HCT116 (cell line): Measurements from ENCODE around the gene CA4. TPM values are rescaled to one million over a fixed set of nuclear protein-coding genes. Genes with fewer than 3 reads are reported as not detected.
A peak's percentile ranks its signal among the peaks of the same experiment; 100 is the strongest.
"Not testable (repeated sequence)": the region's sequence is repeated elsewhere in the genome, so short reads cannot be mapped to it uniquely, and the experiment has no call there.

Source experiments
- ATAC-seq: fragments of 200-7000 bp; cut with Tn5 transposase; 2 replicates; pipeline ENCODE4 v1.9.1; 2020; ENCODE audit warnings: mild to moderate bottlenecking, moderate library complexity
- BruUV-seq: library from RNA; stranded (reverse); fragments of 400-500 nt; replicated peaks from 2 replicates; lab custom pipeline; 2021; lab: Mats Ljungman, UMichigan
- CTCF ChIA-PET: fragments of 300-600 bp; sonication (Branson Sonifier 250); formaldehyde crosslinking; loops from one replicate; lab custom pipeline; 2021; ENCODE audit warnings: antibody characterized with exemption; lab: Charles Lee
- POLR2A ChIA-PET: fragments of 300-600, 350-600 bp; sonication (Branson Sonifier 250); formaldehyde crosslinking; loops from one replicate; lab custom pipeline; 2021; ENCODE audit warnings: antibody characterized with exemption; lab: Charles Lee
- RAD21 ChIA-PET, 2 experiments: fragments of 300-600 bp; sonication (Branson Sonifier 250); formaldehyde crosslinking; loops; one replicate each; lab custom pipeline; 2023; ENCODE audit warnings: low total read pairs in 2 of 2; ENCODE audit not compliant: uncharacterized antibody in 2 of 2, unreplicated experiment in 2 of 2, low non-redundant PET in 1 of 2; lab: Charles Lee
- DNase-seq: peaks from one replicate; pipeline ENCODE4 v3.0.0-alpha.2; 2010; ENCODE audit warnings: low read depth, low spot score
- H2AFZ ChIP-seq: fragments of 200-600 bp; shearing (Covaris generic), sonication (generic); 2 replicates; pipeline ENCODE4 v1.6.1; 2017; ENCODE audit warnings: low read depth, mixed run types, mixed read lengths, antibody characterized with exemption, low read length; ENCODE audit not compliant: poor library complexity, severe bottlenecking
- H3K27ac ChIP-seq: 2 replicates; pipeline ENCODE4 v1.5.1; 2012; ENCODE audit warnings: low read depth, low read length
- H3K27me3 ChIP-seq: fragments of 200-600 bp; sonication (generic); 2 replicates; pipeline ENCODE4 v1.6.1; 2016; ENCODE audit warnings: mixed run types, low read length, mixed read lengths; ENCODE audit not compliant: insufficient read depth
- H3K36me3 ChIP-seq, 2 experiments: fragments of 200-500 bp in 1 of 2; fragments of 200-600 bp in 1 of 2; sonication (Bioruptor generic) in 1 of 2; sonication (generic) in 1 of 2; 2 replicates each; pipeline versions ENCODE4 v1.5.1 to v1.6.1; 2014 to 2016; ENCODE audit warnings: low read length in 2 of 2, inconsistent platforms in 1 of 2, mixed read lengths in 1 of 2, mixed run types in 1 of 2; ENCODE audit not compliant: insufficient read depth in 2 of 2, control insufficient read depth in 1 of 2
- H3K4me1 ChIP-seq, 2 experiments: fragments of 200-600 bp in 1 of 2; sonication (generic) in 1 of 2; 2 replicates each; pipeline versions ENCODE4 v1.5.1 to v1.6.1; 2012 to 2017; ENCODE audit warnings: low read length in 2 of 2, inconsistent platforms in 1 of 2, mild to moderate bottlenecking in 1 of 2, mixed read lengths in 1 of 2, mixed run types in 1 of 2, moderate library complexity in 1 of 2; ENCODE audit not compliant: insufficient read depth in 2 of 2, control insufficient read depth in 1 of 2
- H3K4me2 ChIP-seq: fragments of 200-600 bp; sonication (generic); 2 replicates; pipeline ENCODE4 v1.6.1; 2017; ENCODE audit warnings: mixed run types, low read length, mixed read lengths
- H3K4me3 ChIP-seq, 2 experiments: fragments of 200-600 bp in 1 of 2; sonication (generic) in 1 of 2; replicated peaks in 1 of 2; 2 replicates each; pipeline ENCODE4 v1.5.1; 2011 to 2016; ENCODE audit warnings: low read length in 2 of 2, control low read depth in 1 of 2, low read depth in 1 of 2, mild to moderate bottlenecking in 1 of 2, mixed read lengths in 1 of 2, mixed run types in 1 of 2
- H3K79me2 ChIP-seq: fragments of 200-600 bp; sonication (generic); 2 replicates; pipeline ENCODE4 v1.6.1; 2017; ENCODE audit warnings: mild to moderate bottlenecking, mixed run types, low read length, moderate library complexity, mixed read lengths; ENCODE audit not compliant: insufficient read depth
- H3K9ac ChIP-seq: fragments of 200-600 bp; sonication (generic); 2 replicates; pipeline ENCODE4 v1.6.1; 2016; ENCODE audit warnings: low read length, mixed read lengths
- H3K9me2 ChIP-seq: fragments of 200-600 bp; sonication (generic), shearing (Covaris generic); 2 replicates; pipeline ENCODE4 v1.6.1; 2017; ENCODE audit warnings: mixed run types, mild to moderate bottlenecking, moderate library complexity; ENCODE audit not compliant: insufficient read depth
- H3K9me3 ChIP-seq, 2 experiments: fragments of 200-500 bp in 1 of 2; fragments of 200-600 bp in 1 of 2; sonication (Bioruptor generic) in 1 of 2; sonication (generic) in 1 of 2; 2 replicates each; pipeline ENCODE4 v1.6.1; 2014 to 2017; ENCODE audit warnings: low read length in 2 of 2, mixed read lengths in 2 of 2, inconsistent platforms in 1 of 2, low read depth in 1 of 2, mild to moderate bottlenecking in 1 of 2, mixed run types in 1 of 2, moderate library complexity in 1 of 2; ENCODE audit not compliant: control insufficient read depth in 1 of 2, insufficient read depth in 1 of 2
- H4K20me1 ChIP-seq: fragments of 200-600 bp; sonication (generic), shearing (Covaris generic); 2 replicates; pipeline ENCODE4 v1.6.1; 2017; ENCODE audit warnings: mixed run types, mild to moderate bottlenecking, moderate library complexity; ENCODE audit not compliant: insufficient read depth
- CTCF ChIP-seq, 3 experiments: fragments of 200-600 bp in 1 of 3; sonication (generic) in 1 of 3; IDR thresholded peaks in 2 of 3; conservative IDR thresholded peaks in 1 of 3; 2 replicates each; pipeline ENCODE4 v1.5.1; 2012 to 2017; ENCODE audit warnings: low read depth in 2 of 3, low read length in 2 of 3, antibody characterized with exemption in 1 of 3, borderline replicate concordance in 1 of 3, control low read depth in 1 of 3, mild to moderate bottlenecking in 1 of 3, mixed read lengths in 1 of 3, mixed run types in 1 of 3, moderate library complexity in 1 of 3; ENCODE audit not compliant: insufficient read depth in 1 of 3
- RAD21 ChIP-seq: IDR thresholded peaks from 2 replicates; pipeline ENCODE4 v1.6.1; 2012; ENCODE audit warnings: low read depth, mild to moderate bottlenecking
- intact Hi-C: fragments of 100-400 bp; cut with micrococcal nuclease; formaldehyde crosslinking; loops from 2 replicates; pipeline ENCODE4 v1.10.0; 2022
- total RNA-seq: library from RNA; stranded (reverse); gene quantifications from one replicate; pipeline ENCODE4 v1.2.1, GENCODE V29; 2021; ENCODE audit not compliant: unreplicated experiment

Gene CA4
- total RNA-seq, 1 experiment from 2014 or later: 0.20 TPM

DNA sequence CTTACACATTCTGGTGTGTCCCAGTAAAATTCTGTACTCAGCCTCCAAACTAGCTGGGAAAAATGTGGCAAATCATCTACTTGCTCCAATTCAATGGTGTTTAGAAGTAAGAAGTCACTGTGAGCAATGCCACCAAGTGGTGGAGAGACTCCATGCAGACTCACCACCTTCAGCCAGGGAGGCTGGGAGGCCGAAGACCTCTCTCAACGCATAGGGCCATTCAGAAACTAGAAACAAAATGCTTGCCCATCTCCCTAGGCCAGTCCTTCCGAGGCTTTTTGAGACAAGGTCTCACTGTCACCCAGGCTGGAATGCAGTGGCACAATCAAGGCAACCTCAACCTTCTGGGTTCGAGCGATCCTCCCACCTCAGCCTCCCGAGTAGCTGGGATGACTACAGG, 25.0 kb downstream of the CA4 start:
- H3K79me2 ChIP-seq, BruUV-seq, H3K9ac ChIP-seq, H3K9me2 ChIP-seq, H3K4me3 ChIP-seq, DNase-seq, H2AFZ ChIP-seq, H3K9me3 ChIP-seq, H3K36me3 ChIP-seq, H3K27ac ChIP-seq, RAD21 ChIA-PET, H3K27me3 ChIP-seq, H3K4me2 ChIP-seq, H3K4me1 ChIP-seq, H4K20me1 ChIP-seq, POLR2A ChIA-PET, intact Hi-C loops: not testable (repeated sequence)
- CTCF ChIA-PET: interaction anchor here (1.0 kb wide), 1 partner anchor 31 kb away, joined by 3 read pairs; no protein-coding TSS in a partner anchor
- ATAC-seq: peak; percentile 79
- TF ChIP-seq CTCF (IDR thresholded peaks at IDR 0.05 in 2 of 3, conservative IDR thresholded peaks at IDR 0.05 in 1 of 3; ENCODE audit: borderline replicate concordance in 1 of 3, insufficient read depth in 1 of 3, low read depth in 2 of 3, low read length in 2 of 3): peak; percentile 27 to 42 (median 33); a peak in 4 of 6 replicates
- TF ChIP-seq RAD21: peak; percentile 41; the same call in 1 of the 2 replicates

GRCh38 chr17:60176763-60177162, 27.0 kb downstream of the CA4 start:
- DNase-seq, H3K79me2 ChIP-seq, H2AFZ ChIP-seq, H3K4me2 ChIP-seq, H3K36me3 ChIP-seq, RAD21 ChIA-PET, H3K4me1 ChIP-seq, BruUV-seq, H3K9ac ChIP-seq, H3K9me2 ChIP-seq, ATAC-seq, H4K20me1 ChIP-seq, H3K27ac ChIP-seq, H3K9me3 ChIP-seq, H3K27me3 ChIP-seq, intact Hi-C loops, CTCF ChIA-PET, POLR2A ChIA-PET, H3K4me3 ChIP-seq: not testable (repeated sequence)

- H3K9me3 ChIP-seq, H3K9me2 ChIP-seq, H3K27ac ChIP-seq, H3K27me3 ChIP-seq, RAD21 ChIA-PET, CTCF ChIA-PET, intact Hi-C loops, H4K20me1 ChIP-seq, DNase-seq, POLR2A ChIA-PET, BruUV-seq, H3K4me1 ChIP-seq, H3K9ac ChIP-seq, H3K4me3 ChIP-seq, H3K79me2 ChIP-seq, H2AFZ ChIP-seq, H3K4me2 ChIP-seq, ATAC-seq: not testable (repeated sequence)
- peaks cover 8 to 13% of the 10 kb centered on the region in 2 experiments; a peak in 3 of 4 replicates for H3K36me3 ChIP-seq
Observed at GRCh38 chr17:60178180-60178579, 28.4 kb downstream of the CA4 start.

GRCh38 chr17:60180380-60180779, 30.6 kb downstream of the CA4 start:
- RAD21 ChIA-PET, ATAC-seq: not testable (repeated sequence)

More at GRCh38 chr17:60180380-60180779, 30.6 kb downstream of the CA4 start:
- POLR2A ChIA-PET, H3K9me2 ChIP-seq, H3K9me3 ChIP-seq, H4K20me1 ChIP-seq, H3K4me1 ChIP-seq, BruUV-seq, H3K4me3 ChIP-seq, H3K9ac ChIP-seq, CTCF ChIA-PET, H3K4me2 ChIP-seq, H3K79me2 ChIP-seq, H3K27me3 ChIP-seq, H3K27ac ChIP-seq, H2AFZ ChIP-seq, DNase-seq, intact Hi-C loops: not testable (repeated sequence)
- H3K36me3 ChIP-seq: peaks cover 8 to 18% of the 10 kb centered on the region in 2 experiments; a peak in 3 of 4 replicates
